ENCODE results near the gene PKP4.

PKP4 gene

GRCh38 chr2:158649846-158650245, 193.1 kb downstream of the PKP4 start:
- TF ChIP-seq CTCF (IDR thresholded peaks at IDR 0.05): no peak

GRCh38 chr2:158650646-158651357, 194.1 kb downstream of the PKP4 start:
- no peak for TF ChIP-seq CTCF (IDR thresholded peaks at IDR 0.05)

- no peak for TF ChIP-seq CTCF (IDR thresholded peaks at IDR 0.05)
Observed at GRCh38 chr2:158651358-158652057, 194.8 kb downstream of the PKP4 start.

GRCh38 chr2:158655628-158656027, 198.9 kb downstream of the PKP4 start:
- TF ChIP-seq CTCF (IDR thresholded peaks at IDR 0.05): no peak

GRCh38 chr2:158656492-158657229, 199.9 kb downstream of the PKP4 start:
- no peak for TF ChIP-seq CTCF (IDR thresholded peaks at IDR 0.05)

GRCh38 chr2:158658396-158658795, 201.6 kb downstream of the PKP4 start:
- no peak for TF ChIP-seq CTCF (IDR thresholded peaks at IDR 0.05)

- no peak for TF ChIP-seq CTCF (IDR thresholded peaks at IDR 0.05)
Observed at GRCh38 chr2:158659483-158659882, 202.7 kb downstream of the PKP4 start.

Measured in LNCAP (cell line).